Gastroesophageal sphincter (tissue), 3 donors: ENCODE results near the gene HDAC4.

Source experiments
- EP300 ChIP-seq: sonication (generic); formaldehyde crosslinking; IDR thresholded peaks from one replicate; pipeline ENCODE4 v1.6.1; 2017; ENCODE audit warnings: antibody characterized with exemption, mild to moderate bottlenecking
- POLR2AphosphoS5 ChIP-seq: sonication (generic); formaldehyde crosslinking; IDR thresholded peaks from one replicate; pipeline ENCODE4 v1.6.1; 2017; ENCODE audit warnings: antibody characterized with exemption
- TF ChIP-seq, protein P1 (sequence below), 4 experiments: fragments of 200-600 bp in 2 of 4; fragments of 450-650 bp in 2 of 4; sonication (generic) in 1 of 4; IDR thresholded peaks; one replicate each; pipeline ENCODE4 v1.5.1; 2017 to 2019; ENCODE audit warnings: antibody characterized with exemption in 4 of 4, mild to moderate bottlenecking in 2 of 4, moderate library complexity in 2 of 4

DNA sequence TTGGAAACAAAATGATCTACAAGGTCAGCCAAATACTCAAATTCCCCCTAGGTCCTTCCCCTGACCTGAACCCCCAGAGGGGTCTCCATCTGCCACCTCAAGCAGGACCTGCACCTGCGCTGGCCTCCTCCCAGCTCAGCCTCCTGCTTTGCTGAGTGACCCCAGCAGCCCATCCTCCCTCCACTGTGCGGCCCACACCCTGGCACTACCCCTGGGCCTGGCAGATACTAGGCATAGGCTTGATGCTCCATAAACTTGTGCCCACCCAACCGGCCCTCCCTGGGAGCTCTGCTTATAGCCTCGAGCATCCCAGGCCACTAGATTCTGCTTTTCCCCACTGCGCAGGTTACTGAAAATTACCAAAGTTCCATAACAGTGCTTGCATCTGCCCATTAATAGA, 156.2 kb downstream of the HDAC4 start:
- TF ChIP-seq, protein P1, sequence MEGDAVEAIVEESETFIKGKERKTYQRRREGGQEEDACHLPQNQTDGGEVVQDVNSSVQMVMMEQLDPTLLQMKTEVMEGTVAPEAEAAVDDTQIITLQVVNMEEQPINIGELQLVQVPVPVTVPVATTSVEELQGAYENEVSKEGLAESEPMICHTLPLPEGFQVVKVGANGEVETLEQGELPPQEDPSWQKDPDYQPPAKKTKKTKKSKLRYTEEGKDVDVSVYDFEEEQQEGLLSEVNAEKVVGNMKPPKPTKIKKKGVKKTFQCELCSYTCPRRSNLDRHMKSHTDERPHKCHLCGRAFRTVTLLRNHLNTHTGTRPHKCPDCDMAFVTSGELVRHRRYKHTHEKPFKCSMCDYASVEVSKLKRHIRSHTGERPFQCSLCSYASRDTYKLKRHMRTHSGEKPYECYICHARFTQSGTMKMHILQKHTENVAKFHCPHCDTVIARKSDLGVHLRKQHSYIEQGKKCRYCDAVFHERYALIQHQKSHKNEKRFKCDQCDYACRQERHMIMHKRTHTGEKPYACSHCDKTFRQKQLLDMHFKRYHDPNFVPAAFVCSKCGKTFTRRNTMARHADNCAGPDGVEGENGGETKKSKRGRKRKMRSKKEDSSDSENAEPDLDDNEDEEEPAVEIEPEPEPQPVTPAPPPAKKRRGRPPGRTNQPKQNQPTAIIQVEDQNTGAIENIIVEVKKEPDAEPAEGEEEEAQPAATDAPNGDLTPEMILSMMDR (IDR thresholded peaks at IDR 0.05): no peak
- TF ChIP-seq EP300 (no peak), POLR2AphosphoS5 (no peak)
